ENCODE measurements around the gene CHRNA5. TPM values are rescaled to one million over a fixed set of nuclear protein-coding genes. Genes with fewer than 3 reads are reported as not detected.
"Not testable (repeated sequence)": the region's sequence is repeated elsewhere in the genome, so short reads cannot be mapped to it uniquely, and the experiment has no call there.

CHRNA5 gene
- total RNA-seq, 2 experiments from 2014 or later: 2.4 to 4.0 TPM

GRCh38 chr15:78571382-78571781 lies 6.1 kb downstream of the CHRNA5 start:
- CTCF ChIA-PET: interaction anchor here (0.5 kb wide), 1 partner anchor 302 kb away, joined by 5 read pairs; no protein-coding TSS in a partner anchor
- POLR2A ChIA-PET: no interaction called here
- H3K27me3 Mint-ChIP-seq: peaks cover 13% of the 10 kb centered on the region
- DNase-seq: no peak
- H3K27ac Mint-ChIP-seq: no peak overlapping the region
- no peaks in the 10 kb centered on the region for H3K9me3 Mint-ChIP-seq
- no peaks in the 10 kb centered on the region for H3K36me3 Mint-ChIP-seq (ENCODE audit: low read depth)
- peaks cover 6% of the 10 kb centered on the region for H3K4me1 Mint-ChIP-seq
- H3K4me3 Mint-ChIP-seq: no peak overlapping the region

GRCh38 chr15:78573416-78573815 lies 8.1 kb downstream of the CHRNA5 start:
- ChIA-PET CTCF (no interaction called here), POLR2A (no interaction called here)
- DNase-seq: no peak
- H3K4me3 Mint-ChIP-seq: no peak overlapping the region
- no peaks in the 10 kb centered on the region for H3K9me3 Mint-ChIP-seq
- H3K36me3 Mint-ChIP-seq (ENCODE audit: low read depth): no peaks in the 10 kb centered on the region
- no peak overlapping the region for H3K27ac Mint-ChIP-seq
- peaks cover 3% of the 10 kb centered on the region for H3K27me3 Mint-ChIP-seq
- no peaks in the 10 kb centered on the region for H3K4me1 Mint-ChIP-seq

DNA sequence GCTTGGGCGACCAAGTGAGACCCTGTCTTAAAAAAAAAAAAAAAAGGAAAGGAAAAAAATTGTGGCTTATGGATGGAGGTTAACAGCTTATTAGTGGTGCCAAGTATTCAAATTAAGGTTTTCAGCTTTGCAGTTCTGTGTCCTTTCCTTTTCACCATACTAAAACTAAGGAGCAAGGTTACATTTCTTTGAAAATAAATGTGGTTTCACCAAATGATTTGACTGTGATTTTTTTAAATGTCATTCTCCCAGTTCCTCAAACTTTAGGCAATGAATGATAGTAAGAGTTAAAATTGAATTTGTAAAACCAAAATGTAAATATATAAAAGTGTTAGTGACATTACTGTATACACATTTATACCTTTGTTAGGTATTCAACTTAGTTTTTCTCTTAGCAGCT lies 9.6 kb downstream of the CHRNA5 start:
- no peak for DNase-seq
- H3K4me1 Mint-ChIP-seq: no peaks in the 10 kb centered on the region
- CTCF ChIA-PET: no interaction called here
- H3K27me3 Mint-ChIP-seq: no peaks in the 10 kb centered on the region
- no peaks in the 10 kb centered on the region for H3K9me3 Mint-ChIP-seq
- no peaks in the 10 kb centered on the region for H3K36me3 Mint-ChIP-seq (ENCODE audit: low read depth)
- H3K27ac Mint-ChIP-seq: no peak overlapping the region
- POLR2A ChIA-PET: interaction anchor here (0.6 kb wide), 1 partner anchor 137 kb away, joined by 3 read pairs; the partner anchor contains the start of gene IREB2
- no peak overlapping the region for H3K4me3 Mint-ChIP-seq

- H3K36me3 Mint-ChIP-seq (ENCODE audit: low read depth): no peaks in the 10 kb centered on the region
- no peak overlapping the region for H3K27ac Mint-ChIP-seq
- DNase-seq: no peak
- ChIA-PET POLR2A (no interaction called here), CTCF (interaction anchor here (0.7 to 0.8 kb wide), 2 partner anchors 30 to 340 kb away, joined by 3 to 9 read pairs; no protein-coding TSS in a partner anchor)
- no peaks in the 10 kb centered on the region for H3K27me3 Mint-ChIP-seq
- no peaks in the 10 kb centered on the region for H3K9me3 Mint-ChIP-seq
- H3K4me1 Mint-ChIP-seq: no peaks in the 10 kb centered on the region
- H3K4me3 Mint-ChIP-seq: no peak overlapping the region
Observed at GRCh38 chr15:78597583-78597982, 32.3 kb downstream of the CHRNA5 start.

DNA sequence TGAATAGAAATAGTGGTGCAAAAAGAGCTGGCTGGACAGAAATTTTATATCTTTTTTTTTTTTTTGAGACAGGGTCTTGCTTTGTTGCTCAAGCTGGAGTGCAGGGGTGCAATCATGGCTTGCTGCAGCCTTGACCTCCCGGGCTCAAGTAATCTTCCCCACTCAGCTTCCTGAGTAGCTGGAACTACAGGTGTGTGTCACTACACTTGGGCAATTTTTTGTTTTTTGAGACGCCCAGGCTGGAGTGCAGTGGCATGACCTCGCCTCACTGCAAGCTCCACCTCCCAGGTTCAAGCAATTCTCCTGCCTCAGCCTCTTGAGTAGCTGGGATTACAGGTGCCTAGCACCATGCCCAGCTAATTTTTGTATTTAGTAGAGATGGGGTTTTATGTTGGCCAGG lies 33.0 kb downstream of the CHRNA5 start:
- Mint-ChIP-seq H3K4me1 (no peaks in the 10 kb centered on the region), H3K4me3 (no peak overlapping the region), H3K27me3 (no peaks in the 10 kb centered on the region), H3K27ac (no peak overlapping the region), H3K9me3 (no peaks in the 10 kb centered on the region), H3K36me3 (ENCODE audit: low read depth) (no peaks in the 10 kb centered on the region)
- no peak for DNase-seq
- CTCF ChIA-PET: interaction anchor here (0.7 to 1.4 kb wide), 4 partner anchors 22 to 341 kb away, joined by 3 to 9 read pairs (median 3); no protein-coding TSS in a partner anchor
- POLR2A ChIA-PET: no interaction called here

- H3K4me3 Mint-ChIP-seq: no peak overlapping the region
- DNase-seq: no peak
- H3K4me1 Mint-ChIP-seq: no peaks in the 10 kb centered on the region
- H3K27me3 Mint-ChIP-seq: no peaks in the 10 kb centered on the region
- H3K36me3 Mint-ChIP-seq (ENCODE audit: low read depth): no peaks in the 10 kb centered on the region
- ChIA-PET POLR2A (no interaction called here), CTCF (interaction anchor here (0.7 to 1.4 kb wide), 2 partner anchors 23 to 1953 kb away, joined by 3 to 6 read pairs; no protein-coding TSS in a partner anchor)
- no peaks in the 10 kb centered on the region for H3K9me3 Mint-ChIP-seq
- H3K27ac Mint-ChIP-seq: no peak overlapping the region
Observed at GRCh38 chr15:78599189-78599588, 33.9 kb downstream of the CHRNA5 start.

- Mint-ChIP-seq H3K9me3 (no peaks in the 10 kb centered on the region), H3K27ac (no peak overlapping the region), H3K4me3 (no peak overlapping the region), H3K36me3 (ENCODE audit: low read depth) (no peaks in the 10 kb centered on the region), H3K27me3 (no peaks in the 10 kb centered on the region), H3K4me1 (no peaks in the 10 kb centered on the region)
- POLR2A ChIA-PET: no interaction called here
- CTCF ChIA-PET: interaction anchor here (0.5 to 1.1 kb wide), 2 partner anchors 21 to 124 kb away, joined by 3 read pairs; no protein-coding TSS in a partner anchor
- DNase-seq: no peak
Observed at GRCh38 chr15:78603467-78603866, 38.1 kb downstream of the CHRNA5 start.

GRCh38 chr15:78604420-78604819 lies 39.1 kb downstream of the CHRNA5 start:
- DNase-seq: no peak
- ChIA-PET CTCF (interaction anchor here (1.1 kb wide), 1 partner anchor 124 kb away, joined by 3 read pairs; no protein-coding TSS in a partner anchor), POLR2A (no interaction called here)
- Mint-ChIP-seq H3K27me3 (peaks cover 2% of the 10 kb centered on the region), H3K4me1 (no peaks in the 10 kb centered on the region), H3K9me3 (no peaks in the 10 kb centered on the region), H3K36me3 (ENCODE audit: low read depth) (no peaks in the 10 kb centered on the region), H3K27ac (no peak overlapping the region), H3K4me3 (no peak overlapping the region)

DNA sequence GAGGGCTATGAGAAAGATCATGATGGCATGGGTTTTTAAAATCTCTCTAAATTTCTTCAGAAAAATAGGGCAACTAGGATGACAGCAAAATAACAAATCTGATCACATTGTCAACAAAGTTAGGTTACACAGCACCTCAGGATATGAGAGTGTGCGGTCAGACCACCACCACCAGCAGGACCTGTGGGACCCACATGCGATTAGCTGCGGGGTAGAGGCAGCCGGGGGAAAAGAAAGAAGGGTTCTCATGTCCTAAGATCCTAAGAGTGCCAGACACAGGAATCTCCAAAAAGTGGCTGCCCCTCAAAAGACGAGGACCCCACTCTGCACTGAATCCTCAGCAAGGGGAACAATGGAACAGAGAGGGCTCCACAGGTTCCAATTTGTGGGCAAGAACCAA lies 39.9 kb downstream of the CHRNA5 start:
- Mint-ChIP-seq H3K9me3 (no peaks in the 10 kb centered on the region), H3K27ac (no peak overlapping the region), H3K27me3 (peaks cover 7% of the 10 kb centered on the region), H3K4me1 (no peaks in the 10 kb centered on the region), H3K4me3 (no peak overlapping the region), H3K36me3 (ENCODE audit: low read depth) (no peaks in the 10 kb centered on the region)
- POLR2A ChIA-PET: no interaction called here
- CTCF ChIA-PET: no interaction called here
- no peak for DNase-seq

- no peak overlapping the region for H3K27ac Mint-ChIP-seq
- H3K27me3 Mint-ChIP-seq: peaks cover 8% of the 10 kb centered on the region
- no peak overlapping the region for H3K4me3 Mint-ChIP-seq
- no peak for DNase-seq
- POLR2A ChIA-PET: no interaction called here
- H3K4me1 Mint-ChIP-seq: no peaks in the 10 kb centered on the region
- CTCF ChIA-PET: no interaction called here
- H3K9me3 Mint-ChIP-seq: no peaks in the 10 kb centered on the region
- no peaks in the 10 kb centered on the region for H3K36me3 Mint-ChIP-seq (ENCODE audit: low read depth)
Observed at GRCh38 chr15:78605680-78606079, 40.4 kb downstream of the CHRNA5 start.

DNA sequence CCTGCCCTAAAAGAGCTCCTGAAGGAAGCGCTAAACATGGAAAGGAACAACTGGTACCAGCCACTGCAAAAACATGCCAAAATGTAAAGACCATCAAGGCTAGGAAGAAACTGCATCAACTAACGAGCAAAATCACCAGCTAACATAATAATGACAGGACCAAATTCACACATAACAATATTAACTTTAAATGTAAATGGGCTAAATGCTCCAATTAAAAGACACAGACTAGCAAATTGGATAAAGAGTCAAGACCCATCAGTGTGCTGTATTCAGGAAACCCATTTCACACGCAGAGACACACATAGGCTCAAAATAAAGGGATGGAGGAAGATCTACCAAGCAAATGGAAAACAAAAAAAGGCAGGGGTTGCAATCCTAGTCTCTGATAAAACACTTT lies 44.2 kb downstream of the CHRNA5 start:
- H3K4me3 Mint-ChIP-seq; H3K27ac Mint-ChIP-seq; H3K4me1 Mint-ChIP-seq; H3K9me3 Mint-ChIP-seq; CTCF ChIA-PET; POLR2A ChIA-PET; H3K36me3 Mint-ChIP-seq (ENCODE audit: low read depth); DNase-seq: not testable (repeated sequence)
- H3K27me3 Mint-ChIP-seq: peaks cover 13% of the 10 kb centered on the region

DNA sequence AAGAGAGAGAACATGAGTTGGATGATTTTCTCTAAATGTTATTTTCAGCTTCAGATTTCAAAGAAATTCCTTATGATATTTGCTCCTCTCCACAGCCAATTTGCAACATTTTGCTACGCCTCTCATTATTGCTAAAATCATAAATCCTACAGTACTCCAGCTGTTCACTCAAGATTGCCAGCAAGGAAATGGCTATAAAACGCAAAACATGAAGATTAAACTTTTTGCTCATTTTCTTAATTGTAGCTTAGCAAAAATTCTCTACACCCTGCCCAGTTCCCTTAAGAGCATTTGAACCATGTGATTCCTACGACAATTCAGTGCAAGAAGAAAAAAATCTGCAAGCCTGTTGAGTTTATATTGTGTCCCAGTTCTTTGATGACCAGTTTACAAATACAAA lies 48.7 kb downstream of the CHRNA5 start:
- CTCF ChIA-PET: interaction anchor here (0.9 to 1.0 kb wide), 2 partner anchors 27 to 337 kb away, joined by 3 read pairs; partner anchors contain the start of gene CHRNB4
- peaks cover 2% of the 10 kb centered on the region for H3K4me1 Mint-ChIP-seq
- no peaks in the 10 kb centered on the region for H3K9me3 Mint-ChIP-seq
- no peak overlapping the region for H3K27ac Mint-ChIP-seq
- H3K27me3 Mint-ChIP-seq: peaks cover 17% of the 10 kb centered on the region
- H3K36me3 Mint-ChIP-seq (ENCODE audit: low read depth): no peaks in the 10 kb centered on the region
- POLR2A ChIA-PET: no interaction called here
- no peak for DNase-seq
- H3K4me3 Mint-ChIP-seq: no peak overlapping the region

DNA sequence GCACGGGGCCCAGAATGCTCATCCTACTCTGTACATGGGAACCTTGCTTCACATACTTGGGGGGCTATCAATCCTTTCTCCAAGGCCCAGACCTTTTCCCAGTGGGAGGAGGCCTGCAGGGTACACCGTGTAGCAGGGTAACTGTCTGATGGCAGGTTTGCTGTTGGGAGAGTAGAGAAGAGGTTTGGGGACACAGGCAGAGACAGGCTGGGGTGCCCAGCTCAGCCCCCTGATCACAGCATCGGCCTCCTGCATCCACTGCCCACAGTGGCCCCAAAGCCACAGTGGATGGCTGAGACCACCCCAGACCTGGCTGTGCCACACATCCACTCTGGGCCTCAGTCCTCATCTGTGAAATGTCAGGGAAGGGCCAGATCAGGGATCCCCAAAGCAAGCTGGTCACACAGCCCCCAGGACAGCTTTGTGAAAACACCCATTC lies 49.9 kb downstream of the CHRNA5 start:
- Mint-ChIP-seq H3K4me1 (peaks cover 2% of the 10 kb centered on the region), H3K27me3 (peaks cover 24% of the 10 kb centered on the region), H3K27ac (no peak overlapping the region), H3K36me3 (ENCODE audit: low read depth) (no peaks in the 10 kb centered on the region), H3K4me3 (no peak overlapping the region), H3K9me3 (no peaks in the 10 kb centered on the region)
- DNase-seq: no peak
- POLR2A ChIA-PET: no interaction called here
- CTCF ChIA-PET: interaction anchor here (0.6 to 1.0 kb wide), 2 partner anchors 69 to 126 kb away, joined by 3 to 4 read pairs; no protein-coding TSS in a partner anchor

- Mint-ChIP-seq H3K9me3 (no peaks in the 10 kb centered on the region), H3K4me3 (no peak overlapping the region), H3K27me3 (peaks cover 28% of the 10 kb centered on the region), H3K36me3 (ENCODE audit: low read depth) (no peaks in the 10 kb centered on the region), H3K4me1 (peaks cover 2% of the 10 kb centered on the region), H3K27ac (no peak overlapping the region)
- CTCF ChIA-PET: no interaction called here
- POLR2A ChIA-PET: no interaction called here
- no peak for DNase-seq
Observed at GRCh38 chr15:78616506-78616905, 51.2 kb downstream of the CHRNA5 start.
